Activated CD4-positive, alpha-beta memory T cell treated with anti-CD3 and anti-CD28 coated beads, Interleukin-2, amount 10 ng/mL, durations not matched to agents 7 days and 5 days (primary cell): ENCODE measurements around the gene SPTBN4. TPM values are rescaled to one million over a fixed set of nuclear protein-coding genes. Genes with fewer than 3 reads are reported as not detected.
"Not testable (repeated sequence)": the region's sequence is repeated elsewhere in the genome, so short reads cannot be mapped to it uniquely, and the experiment has no call there.

Experiments
- CTCF ChIA-PET: fragments of 350-600 bp; sonication (Branson Sonifier 250); formaldehyde crosslinking; loops from one replicate; lab custom pipeline; 2021; ENCODE audit warnings: antibody characterized with exemption, inconsistent platforms; lab: Charles Lee
- POLR2A ChIA-PET: fragments of 350-600 bp; sonication (Branson Sonifier 250); formaldehyde crosslinking; loops from one replicate; lab custom pipeline; 2021; ENCODE audit warnings: antibody characterized with exemption; lab: Charles Lee
- DNase-seq: peaks from one replicate; pipeline ENCODE4 v3.0.0-alpha.2; 2020
- H3K27ac Mint-ChIP-seq: one replicate; pipeline ENCODE4 v1.8.0; 2021; ENCODE audit warnings: mild to moderate bottlenecking, mixed read lengths
- H3K27me3 Mint-ChIP-seq: one replicate; pipeline ENCODE4 v1.8.0; 2021; ENCODE audit warnings: mixed read lengths
- H3K36me3 Mint-ChIP-seq: one replicate; pipeline ENCODE4 v1.8.0; 2021; ENCODE audit warnings: low read depth, mixed read lengths
- H3K4me1 Mint-ChIP-seq: one replicate; pipeline ENCODE4 v1.8.0; 2021; ENCODE audit warnings: mixed read lengths
- H3K4me3 Mint-ChIP-seq: one replicate; pipeline ENCODE4 v1.8.0; 2021; ENCODE audit warnings: mild to moderate bottlenecking, mixed read lengths
- H3K9me3 Mint-ChIP-seq: one replicate; pipeline ENCODE4 v1.8.0; 2021; ENCODE audit warnings: mixed read lengths
- total RNA-seq, 2 experiments: library from RNA; stranded (reverse); gene quantifications; one replicate each; pipeline ENCODE4 v1.2.3, GENCODE V29; 2021

The SPTBN4 gene
- total RNA-seq, 2 experiments from 2014 or later, result 0.60 to 1.3 TPM

DNA sequence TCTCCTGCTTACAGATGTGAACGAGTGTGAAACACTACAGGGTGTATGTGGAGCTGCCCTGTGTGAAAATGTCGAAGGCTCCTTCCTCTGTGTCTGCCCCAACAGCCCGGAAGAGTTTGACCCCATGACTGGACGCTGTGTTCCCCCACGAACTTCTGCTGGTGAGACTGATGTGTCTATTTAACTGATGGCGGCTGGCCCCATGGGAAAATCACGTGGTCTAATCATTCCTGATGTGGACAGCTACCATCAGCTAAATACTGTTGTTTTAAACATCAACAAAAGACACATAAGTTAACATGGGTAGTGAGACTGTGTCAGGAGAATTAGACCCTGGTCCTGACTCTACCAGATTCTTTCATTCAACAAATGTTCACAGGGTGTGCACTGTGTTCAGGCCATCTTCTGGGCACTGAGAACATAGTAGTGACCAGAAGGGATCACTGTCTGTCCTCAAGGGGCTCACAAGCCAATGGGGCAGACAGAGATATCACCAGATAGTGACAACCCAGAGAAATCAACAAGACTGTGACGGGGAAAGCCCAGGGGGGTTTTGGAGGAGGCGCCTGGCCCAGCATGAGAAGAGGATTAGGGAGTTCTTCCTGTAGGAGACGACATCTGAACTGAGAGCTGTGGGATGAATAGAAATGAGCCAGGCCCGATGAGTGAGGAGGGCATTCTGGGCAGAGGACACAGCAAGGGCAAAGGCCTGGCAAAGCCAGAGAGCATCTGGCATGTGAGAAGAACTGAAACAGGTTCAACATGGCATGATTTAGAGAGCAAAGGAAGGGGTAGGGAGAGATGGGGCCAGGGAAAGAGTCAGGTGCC lies 152.7 kb downstream of the SPTBN4 start:
- Mint-ChIP-seq H3K9me3 (no peaks in the 10 kb centered on the region), H3K27ac (no peak overlapping the region), H3K4me3 (no peak overlapping the region), H3K27me3 (no peaks in the 10 kb centered on the region), H3K4me1 (peaks cover 16% of the 10 kb centered on the region), H3K36me3 (peaks cover 33% of the 10 kb centered on the region)
- ChIA-PET CTCF (interaction anchor here (1.2 to 6.5 kb wide), 3 partner anchors 15 to 20 kb away, joined by 3 to 43 read pairs (median 3); no protein-coding TSS in a partner anchor), POLR2A (interaction anchor here (0.6 to 1.2 kb wide), 2 partner anchors 14 to 293 kb away, joined by 3 to 5 read pairs; no protein-coding TSS in a partner anchor)
- no peak for DNase-seq

DNA sequence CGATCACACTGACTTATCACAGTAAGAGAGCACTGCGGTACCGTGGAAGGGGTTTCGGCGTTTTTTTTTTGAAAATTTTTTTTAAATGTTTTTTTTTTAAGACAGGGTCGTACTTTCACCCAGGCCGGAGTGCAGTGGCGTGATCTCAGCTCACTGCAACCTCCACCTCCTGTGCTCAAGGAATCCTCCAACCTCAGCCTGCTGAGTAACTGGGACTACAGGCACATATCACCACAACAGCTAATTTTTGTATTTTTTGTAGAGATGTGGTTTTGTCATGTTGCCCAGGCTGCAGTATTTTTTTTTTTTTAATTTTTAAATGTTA lies 153.3 kb downstream of the SPTBN4 start:
- Mint-ChIP-seq H3K27me3 (no peaks in the 10 kb centered on the region), H3K4me1 (peaks cover 14% of the 10 kb centered on the region), H3K36me3 (peaks cover 31% of the 10 kb centered on the region), H3K9me3 (no peaks in the 10 kb centered on the region), H3K27ac (no peak overlapping the region), H3K4me3 (no peak overlapping the region)
- ChIA-PET POLR2A (interaction anchor here (1.3 kb wide), 1 partner anchor 11 kb away, joined by 4 read pairs; no protein-coding TSS in a partner anchor), CTCF (interaction anchor here (1.2 to 6.5 kb wide), 2 partner anchors 15 to 18 kb away, joined by 3 to 43 read pairs; no protein-coding TSS in a partner anchor)
- DNase-seq, result no peak

DNA sequence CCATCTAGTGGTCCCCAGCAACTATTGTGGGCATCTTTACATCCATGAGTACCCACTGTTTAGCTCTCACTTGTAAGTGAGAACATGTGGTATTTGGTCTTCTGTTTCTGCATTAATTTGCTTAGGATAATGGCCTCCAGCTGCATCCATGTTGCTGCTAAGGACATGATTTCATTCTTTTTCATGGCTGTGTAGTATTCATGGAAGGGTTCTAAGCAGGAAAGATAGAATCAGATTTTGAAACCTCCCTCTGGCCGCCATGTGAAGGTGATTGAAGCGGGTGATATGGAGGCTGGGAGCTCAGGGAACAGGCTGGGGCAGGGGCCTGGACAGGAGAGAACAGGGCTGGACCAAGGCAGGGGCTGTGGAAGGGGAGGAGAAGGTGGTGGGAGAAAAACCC lies 154.5 kb downstream of the SPTBN4 start:
- no peaks in the 10 kb centered on the region for H3K9me3 Mint-ChIP-seq
- CTCF ChIA-PET, result interaction anchor here (0.7 to 6.5 kb wide), 2 partner anchors 14 to 29 kb away, joined by 8 to 43 read pairs; no protein-coding TSS in a partner anchor
- H3K36me3 Mint-ChIP-seq, result peaks cover 38% of the 10 kb centered on the region
- no peaks in the 10 kb centered on the region for H3K27me3 Mint-ChIP-seq
- POLR2A ChIA-PET, result interaction anchor here (1.3 kb wide), 1 partner anchor 12 kb away, joined by 4 read pairs; no protein-coding TSS in a partner anchor
- H3K27ac Mint-ChIP-seq, result no peak overlapping the region
- DNase-seq, result no peak
- H3K4me3 Mint-ChIP-seq, result no peak overlapping the region
- H3K4me1 Mint-ChIP-seq, result peaks cover 12% of the 10 kb centered on the region

- Mint-ChIP-seq H3K4me1 (peaks cover 12% of the 10 kb centered on the region), H3K4me3 (no peak overlapping the region), H3K27me3 (no peaks in the 10 kb centered on the region), H3K9me3 (no peaks in the 10 kb centered on the region), H3K27ac (no peak overlapping the region), H3K36me3 (peaks cover 38% of the 10 kb centered on the region)
- DNase-seq, result no peak
- CTCF ChIA-PET, result interaction anchor here (6.5 kb wide), 1 partner anchor 13 kb away, joined by 43 read pairs; no protein-coding TSS in a partner anchor
- POLR2A ChIA-PET, result interaction anchor here (1.8 kb wide), 1 partner anchor 16 kb away, joined by 5 read pairs; no protein-coding TSS in a partner anchor
Measured at GRCh38 chr19:40621966-40622772, 155.4 kb downstream of the SPTBN4 start.

DNA sequence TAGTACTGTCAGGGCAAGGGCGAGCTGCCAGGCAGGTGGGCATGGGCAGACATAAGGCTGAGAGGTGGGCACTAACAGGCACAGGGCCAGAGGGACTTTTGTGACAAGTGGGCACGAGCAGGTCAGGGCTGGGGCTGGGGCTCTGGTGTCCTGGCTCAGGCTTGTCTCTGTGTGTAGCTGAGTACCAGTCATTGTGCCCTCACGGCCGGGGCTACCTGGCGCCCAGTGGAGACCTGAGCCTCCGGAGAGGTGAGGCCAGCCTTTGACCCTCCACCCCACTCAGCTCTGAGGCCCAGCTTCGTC lies 155.9 kb downstream of the SPTBN4 start:
- Mint-ChIP-seq H3K27me3 (no peaks in the 10 kb centered on the region), H3K27ac (no peak overlapping the region), H3K4me1 (peaks cover 12% of the 10 kb centered on the region), H3K36me3 (peaks cover 38% of the 10 kb centered on the region), H3K4me3 (no peak overlapping the region), H3K9me3 (no peaks in the 10 kb centered on the region)
- CTCF ChIA-PET, result interaction anchor here (1.1 to 6.5 kb wide), 2 partner anchors 10 to 12 kb away, joined by 3 to 43 read pairs; no protein-coding TSS in a partner anchor
- no peak for DNase-seq
- POLR2A ChIA-PET, result interaction anchor here (1.8 kb wide), 1 partner anchor 16 kb away, joined by 5 read pairs; no protein-coding TSS in a partner anchor

DNA sequence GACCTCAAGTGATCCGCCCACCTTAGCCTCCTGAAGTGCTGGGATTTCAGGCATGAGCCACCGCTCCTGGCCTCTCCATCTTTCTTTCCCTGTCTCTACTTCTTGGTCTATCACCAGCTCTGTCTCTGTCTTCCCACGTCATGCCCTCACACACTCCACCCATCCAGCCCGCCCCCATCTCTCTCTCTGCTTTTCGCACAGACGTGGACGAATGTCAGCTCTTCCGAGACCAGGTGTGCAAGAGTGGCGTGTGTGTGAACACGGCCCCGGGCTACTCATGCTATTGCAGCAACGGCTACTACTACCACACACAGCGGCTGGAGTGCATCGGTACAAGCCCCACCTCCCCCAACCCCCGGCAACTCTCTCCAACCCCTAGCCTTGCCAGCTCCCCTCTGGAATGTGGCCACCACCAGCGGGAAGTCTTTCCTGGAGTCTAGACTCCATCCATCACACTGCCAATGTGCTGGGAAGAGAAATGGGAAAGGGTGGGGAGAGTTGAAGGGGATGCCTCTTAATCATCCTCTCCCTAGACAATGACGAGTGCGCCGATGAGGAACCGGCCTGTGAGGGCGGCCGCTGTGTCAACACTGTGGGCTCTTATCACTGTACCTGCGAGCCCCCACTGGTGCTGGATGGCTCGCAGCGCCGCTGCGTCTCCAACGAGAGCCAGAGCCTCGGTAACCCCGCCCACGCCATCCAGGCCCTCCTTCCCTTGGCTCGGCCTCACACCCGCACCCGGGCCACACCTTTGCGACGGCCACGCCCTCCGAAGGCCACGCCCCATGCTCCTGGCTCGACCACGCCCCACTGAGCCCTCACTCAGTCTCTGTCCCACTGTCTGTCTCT lies 156.8 kb downstream of the SPTBN4 start:
- H3K27ac Mint-ChIP-seq, result no peak overlapping the region
- no peaks in the 10 kb centered on the region for H3K27me3 Mint-ChIP-seq
- no peaks in the 10 kb centered on the region for H3K9me3 Mint-ChIP-seq
- DNase-seq, result no peak
- H3K4me3 Mint-ChIP-seq, result no peak overlapping the region
- H3K4me1 Mint-ChIP-seq, result peaks cover 12% of the 10 kb centered on the region
- H3K36me3 Mint-ChIP-seq, result peaks cover 40% of the 10 kb centered on the region
- ChIA-PET CTCF (interaction anchor here (0.7 to 6.5 kb wide), 3 partner anchors 9 to 20 kb away, joined by 3 to 43 read pairs (median 4); no protein-coding TSS in a partner anchor), POLR2A (interaction anchor here (1.8 kb wide), 1 partner anchor 17 kb away, joined by 5 read pairs; no protein-coding TSS in a partner anchor)

GRCh38 chr19:40624369-40625153 lies 157.8 kb downstream of the SPTBN4 start:
- not testable (repeated sequence) for H3K9me3 Mint-ChIP-seq, H3K4me3 Mint-ChIP-seq, H3K27me3 Mint-ChIP-seq, DNase-seq
- peaks cover 39% of the 10 kb centered on the region for H3K36me3 Mint-ChIP-seq
- peaks cover 12% of the 10 kb centered on the region for H3K4me1 Mint-ChIP-seq
- CTCF ChIA-PET, result interaction anchor here (6.5 kb wide), 1 partner anchor 10 kb away, joined by 43 read pairs; no protein-coding TSS in a partner anchor
- POLR2A ChIA-PET, result interaction anchor here (1.3 kb wide), 1 partner anchor 15 kb away, joined by 3 read pairs; no protein-coding TSS in a partner anchor
- H3K27ac Mint-ChIP-seq, result peak overlapping the region; percentile 0

- Mint-ChIP-seq H3K4me3 (no peak overlapping the region), H3K9me3 (no peaks in the 10 kb centered on the region), H3K36me3 (peaks cover 39% of the 10 kb centered on the region), H3K27ac (no peak overlapping the region), H3K4me1 (peaks cover 14% of the 10 kb centered on the region), H3K27me3 (no peaks in the 10 kb centered on the region)
- DNase-seq, result no peak
- ChIA-PET CTCF (no interaction called here), POLR2A (interaction anchor here (1.3 kb wide), 1 partner anchor 16 kb away, joined by 3 read pairs; no protein-coding TSS in a partner anchor)
Measured at GRCh38 chr19:40625406-40626120, 158.8 kb downstream of the SPTBN4 start.

Other genes starting within 250 kb of the SPTBN4 start
- gene TTC9B, start 248.6 kb upstream of the SPTBN4 start, total RNA-seq, result not detected
- gene CCNP, start 240.3 kb upstream of the SPTBN4 start, total RNA-seq, result not detected
- 100 to 1,000 TPM; 142 to 150 TPM for gene AKT2, start 181.7 kb upstream of the SPTBN4 start, total RNA-seq
- gene C19orf47, start 118.6 kb upstream of the SPTBN4 start, total RNA-seq, result 10 to 100 TPM; 19.0 to 20.5 TPM
- gene PLD3, start 118.3 kb upstream of the SPTBN4 start, total RNA-seq, result 100 to 1,000 TPM in 1 of 2 experiments, 10 to 100 TPM in 1; 92.4 to 100 TPM
- under 1 TPM; 0.10 TPM for gene HIPK4, start 76.8 kb upstream of the SPTBN4 start, total RNA-seq
- 1 to 10 TPM; 1.1 to 1.5 TPM for gene PRX, start 53.6 kb upstream of the SPTBN4 start, total RNA-seq
- gene SERTAD1, start 41.0 kb upstream of the SPTBN4 start, total RNA-seq, result 10 to 100 TPM; 10.6 to 10.7 TPM
- 10 to 100 TPM; 18.0 to 20.3 TPM for gene SERTAD3, start 22.7 kb upstream of the SPTBN4 start, total RNA-seq
- gene BLVRB, start 1.3 kb upstream of the SPTBN4 start, total RNA-seq, result 10 to 100 TPM; 20.1 to 20.5 TPM
- 100 to 1,000 TPM; 139 to 150 TPM for gene SHKBP1, start 109.9 kb downstream of the SPTBN4 start, total RNA-seq
- gene LTBP4, start 134.4 kb downstream of the SPTBN4 start, total RNA-seq, result 100 to 1,000 TPM; 121 to 122 TPM
- 1 to 10 TPM; 4.8 to 5.8 TPM for gene NUMBL, start 223.7 kb downstream of the SPTBN4 start, total RNA-seq
- gene COQ8B, start 249.9 kb downstream of the SPTBN4 start, total RNA-seq, result 10 to 100 TPM; 32.5 to 37.7 TPM